ENCODE measurements around the gene MED15.
"Not testable (repeated sequence)": the region's sequence is repeated elsewhere in the genome, so short reads cannot be mapped to it uniquely, and the experiment has no call there.

Gene MED15

DNA sequence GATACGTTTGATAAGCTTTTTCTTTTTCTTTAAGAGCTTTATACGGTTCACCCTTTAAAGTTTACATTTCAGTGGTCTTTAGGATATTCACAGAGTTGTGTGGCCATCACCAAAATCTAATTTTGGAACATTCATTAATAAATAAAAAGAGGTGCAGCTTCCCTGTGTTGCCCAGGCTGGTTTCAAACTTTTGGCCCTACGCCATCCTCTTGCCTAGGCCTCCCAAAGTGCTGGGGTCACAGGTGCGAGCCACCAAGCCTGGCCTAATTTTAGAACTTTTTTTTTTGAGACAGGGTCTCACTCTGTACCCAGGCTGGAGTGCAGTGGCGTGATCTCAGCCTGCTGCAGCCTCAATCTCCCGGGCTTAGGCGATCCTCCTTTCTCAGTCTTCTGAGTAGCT, 30.6 kb downstream of the MED15 start:
- Histone ChIP-seq H3K27me3 (no peaks in the 10 kb centered on the region), H3K27ac (no peak overlapping the region), H3K4me3 (ENCODE audit: low read depth in 1 of 2, low read length in 1 of 2) (no peak overlapping the region), H3K36me3 (peaks cover 59% of the 10 kb centered on the region), H3K4me1 (ENCODE audit: control insufficient read depth in 1 of 2, insufficient read depth in 1 of 2, low read depth in 1 of 2, low read length in 1 of 2) (no peaks in the 10 kb centered on the region), H3K9me3 (no peaks in the 10 kb centered on the region)
- TF ChIP-seq, protein P1, sequence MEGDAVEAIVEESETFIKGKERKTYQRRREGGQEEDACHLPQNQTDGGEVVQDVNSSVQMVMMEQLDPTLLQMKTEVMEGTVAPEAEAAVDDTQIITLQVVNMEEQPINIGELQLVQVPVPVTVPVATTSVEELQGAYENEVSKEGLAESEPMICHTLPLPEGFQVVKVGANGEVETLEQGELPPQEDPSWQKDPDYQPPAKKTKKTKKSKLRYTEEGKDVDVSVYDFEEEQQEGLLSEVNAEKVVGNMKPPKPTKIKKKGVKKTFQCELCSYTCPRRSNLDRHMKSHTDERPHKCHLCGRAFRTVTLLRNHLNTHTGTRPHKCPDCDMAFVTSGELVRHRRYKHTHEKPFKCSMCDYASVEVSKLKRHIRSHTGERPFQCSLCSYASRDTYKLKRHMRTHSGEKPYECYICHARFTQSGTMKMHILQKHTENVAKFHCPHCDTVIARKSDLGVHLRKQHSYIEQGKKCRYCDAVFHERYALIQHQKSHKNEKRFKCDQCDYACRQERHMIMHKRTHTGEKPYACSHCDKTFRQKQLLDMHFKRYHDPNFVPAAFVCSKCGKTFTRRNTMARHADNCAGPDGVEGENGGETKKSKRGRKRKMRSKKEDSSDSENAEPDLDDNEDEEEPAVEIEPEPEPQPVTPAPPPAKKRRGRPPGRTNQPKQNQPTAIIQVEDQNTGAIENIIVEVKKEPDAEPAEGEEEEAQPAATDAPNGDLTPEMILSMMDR (IDR thresholded peaks at IDR 0.05) = no peak

DNA sequence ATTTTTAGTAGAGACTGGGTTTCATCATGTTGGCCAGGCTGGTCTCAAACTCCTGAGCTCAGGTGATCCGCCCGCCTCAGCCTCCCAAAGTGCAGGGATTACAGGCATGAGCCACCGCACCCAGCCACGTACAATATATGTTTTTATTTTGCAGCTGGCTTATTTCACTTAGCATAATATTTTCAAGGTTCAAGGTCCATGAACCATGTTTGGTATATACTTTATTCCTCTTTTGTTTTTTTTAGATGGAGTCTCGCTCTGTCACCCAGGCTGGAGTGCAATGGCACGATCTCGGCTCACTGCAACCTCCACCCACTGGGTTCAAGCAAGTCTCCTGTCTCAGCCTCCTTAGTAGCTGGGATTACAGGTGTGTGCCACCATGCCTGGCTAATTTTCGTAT, 31.5 kb downstream of the MED15 start:
- peaks cover 52% of the 10 kb centered on the region for H3K36me3 ChIP-seq
- not testable (repeated sequence) for H3K9me3 ChIP-seq; H3K4me3 ChIP-seq (ENCODE audit: low read depth in 1 of 2, low read length in 1 of 2); H3K4me1 ChIP-seq (ENCODE audit: control insufficient read depth in 1 of 2, insufficient read depth in 1 of 2, low read depth in 1 of 2, low read length in 1 of 2); H3K27me3 ChIP-seq; H3K27ac ChIP-seq

DNA sequence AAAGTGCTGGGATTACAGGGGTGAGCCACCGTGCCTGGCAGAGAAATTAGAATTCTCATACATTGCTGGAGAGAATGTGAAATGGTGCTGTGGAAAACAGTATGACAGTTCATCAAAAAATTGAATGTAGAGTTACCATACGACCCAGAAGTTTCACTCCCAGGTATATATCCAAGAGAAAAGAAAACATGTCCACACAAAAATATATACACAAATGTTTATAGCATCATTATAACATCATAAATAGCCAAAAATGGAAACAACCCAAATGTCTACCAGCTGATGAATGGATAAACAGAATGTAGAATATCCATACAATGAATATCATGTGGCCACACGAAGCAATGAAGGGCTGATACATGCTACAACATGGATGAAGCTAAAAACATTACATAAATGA, 34.6 kb downstream of the MED15 start:
- H3K36me3 ChIP-seq = peaks cover 50% of the 10 kb centered on the region
- TF ChIP-seq, protein P1 (IDR thresholded peaks at IDR 0.05) = no peak
- no peak overlapping the region for H3K4me3 ChIP-seq (ENCODE audit: low read depth in 1 of 2, low read length in 1 of 2)
- H3K27me3 ChIP-seq = no peaks in the 10 kb centered on the region
- no peak overlapping the region for H3K27ac ChIP-seq
- H3K9me3 ChIP-seq = no peaks in the 10 kb centered on the region
- H3K4me1 ChIP-seq (ENCODE audit: control insufficient read depth in 1 of 2, insufficient read depth in 1 of 2, low read depth in 1 of 2, low read length in 1 of 2) = no peaks in the 10 kb centered on the region

DNA sequence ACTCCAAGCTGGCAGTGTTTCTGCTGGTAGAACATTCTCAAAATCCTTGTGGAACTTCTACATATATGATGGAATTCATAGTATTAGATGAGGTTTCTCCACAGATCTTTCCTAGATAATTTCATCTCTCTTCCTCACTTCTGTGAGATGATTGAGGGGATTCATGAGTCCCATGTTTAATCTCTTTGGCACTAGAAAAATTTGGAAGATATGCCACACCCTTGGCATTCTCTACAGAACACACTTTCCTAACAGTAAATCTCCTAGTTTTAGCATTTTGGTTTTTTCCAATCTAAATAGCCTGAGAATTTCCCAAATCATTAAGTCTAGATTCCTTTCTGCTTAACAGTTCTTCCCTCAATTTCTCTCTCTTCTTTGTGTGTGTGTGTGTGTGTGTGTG, 35.3 kb downstream of the MED15 start:
- Histone ChIP-seq H3K9me3 (no peaks in the 10 kb centered on the region), H3K36me3 (peaks cover 43% of the 10 kb centered on the region), H3K27ac (no peak overlapping the region), H3K4me3 (ENCODE audit: low read depth in 1 of 2, low read length in 1 of 2) (no peak overlapping the region), H3K27me3 (no peaks in the 10 kb centered on the region), H3K4me1 (ENCODE audit: control insufficient read depth in 1 of 2, insufficient read depth in 1 of 2, low read depth in 1 of 2, low read length in 1 of 2) (no peaks in the 10 kb centered on the region)
- TF ChIP-seq, protein P1 (IDR thresholded peaks at IDR 0.05) = no peak

DNA sequence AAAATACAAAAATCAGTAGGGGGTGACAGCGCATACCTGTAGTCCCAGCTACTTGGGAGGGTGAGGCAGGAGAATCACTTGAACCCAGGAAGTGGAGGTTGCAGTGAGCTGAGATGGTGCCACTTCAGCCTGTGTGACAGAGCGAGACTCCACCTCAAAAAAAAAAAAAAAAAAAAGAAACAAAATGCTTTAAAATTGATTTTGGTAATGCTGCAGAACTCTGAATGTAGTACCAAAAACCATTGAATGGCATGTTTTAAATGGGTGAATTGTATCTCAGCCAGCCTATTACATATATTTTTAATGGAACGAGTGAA, 37.9 kb downstream of the MED15 start:
- Histone ChIP-seq H3K4me1 (ENCODE audit: control insufficient read depth in 1 of 2, insufficient read depth in 1 of 2, low read depth in 1 of 2, low read length in 1 of 2) (peaks cover 8 to 12% of the 10 kb centered on the region in 2 experiments), H3K36me3 (peaks cover 17% of the 10 kb centered on the region)
- H3K27ac ChIP-seq; H3K27me3 ChIP-seq; H3K4me3 ChIP-seq (ENCODE audit: low read depth in 1 of 2, low read length in 1 of 2); H3K9me3 ChIP-seq: not testable (repeated sequence)

DNA sequence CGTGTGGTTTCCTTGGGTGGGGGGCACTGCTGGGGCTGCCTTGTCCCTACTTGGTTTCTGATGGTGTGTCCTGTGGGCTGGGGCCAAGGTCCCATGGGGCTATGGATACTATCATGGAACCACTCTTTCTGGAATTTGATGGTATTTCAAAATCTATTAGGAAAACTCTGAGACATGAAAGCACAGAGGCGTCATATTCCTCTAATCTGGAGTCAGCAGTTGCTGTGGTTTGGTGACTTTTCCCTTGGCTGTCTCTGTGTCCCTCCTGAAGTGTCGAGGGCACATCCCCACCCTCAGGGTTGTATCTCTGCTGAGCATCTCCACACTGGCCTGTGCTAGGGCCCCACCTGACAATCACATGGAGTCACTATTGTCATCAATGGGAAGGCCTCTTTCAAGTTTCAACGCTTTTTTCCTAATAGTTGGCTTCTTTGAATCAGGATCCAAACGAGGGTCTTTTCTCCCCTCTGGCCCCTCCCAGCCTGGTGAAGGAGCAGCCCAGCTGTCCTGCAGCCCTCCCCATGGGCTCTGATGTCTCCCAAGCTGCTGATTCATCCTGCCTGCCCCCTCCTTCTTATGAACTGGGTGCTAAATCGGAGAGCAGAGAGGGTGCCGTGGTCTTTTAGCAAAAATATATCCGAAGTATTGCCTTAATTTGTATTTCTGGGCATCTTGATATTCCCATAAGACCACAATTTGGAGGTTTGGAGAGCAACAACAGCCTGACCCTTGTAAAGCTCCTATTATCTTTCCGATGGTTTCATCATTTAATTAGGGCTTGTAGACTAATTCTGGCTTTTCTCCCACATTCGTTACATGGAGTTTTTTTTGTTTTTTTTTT, 38.5 kb downstream of the MED15 start:
- Histone ChIP-seq H3K27me3 (no peaks in the 10 kb centered on the region), H3K9me3 (no peaks in the 10 kb centered on the region), H3K4me1 (ENCODE audit: control insufficient read depth in 1 of 2, insufficient read depth in 1 of 2, low read depth in 1 of 2, low read length in 1 of 2) (peaks cover 8 to 12% of the 10 kb centered on the region in 2 experiments), H3K36me3 (peaks cover 22% of the 10 kb centered on the region), H3K27ac (no peak overlapping the region), H3K4me3 (ENCODE audit: low read depth in 1 of 2, low read length in 1 of 2) (no peak overlapping the region)
- TF ChIP-seq, protein P1 (IDR thresholded peaks at IDR 0.05) = no peak
